ENCODE results near the gene CHRNB1. TPM values are rescaled to one million over a fixed set of nuclear protein-coding genes. Genes with fewer than 3 reads are reported as not detected.

CHRNB1 gene
- total and polyA plus RNA-seq, 12 donors = 18.7 to 56.3 (median 36.9) TPM

DNA sequence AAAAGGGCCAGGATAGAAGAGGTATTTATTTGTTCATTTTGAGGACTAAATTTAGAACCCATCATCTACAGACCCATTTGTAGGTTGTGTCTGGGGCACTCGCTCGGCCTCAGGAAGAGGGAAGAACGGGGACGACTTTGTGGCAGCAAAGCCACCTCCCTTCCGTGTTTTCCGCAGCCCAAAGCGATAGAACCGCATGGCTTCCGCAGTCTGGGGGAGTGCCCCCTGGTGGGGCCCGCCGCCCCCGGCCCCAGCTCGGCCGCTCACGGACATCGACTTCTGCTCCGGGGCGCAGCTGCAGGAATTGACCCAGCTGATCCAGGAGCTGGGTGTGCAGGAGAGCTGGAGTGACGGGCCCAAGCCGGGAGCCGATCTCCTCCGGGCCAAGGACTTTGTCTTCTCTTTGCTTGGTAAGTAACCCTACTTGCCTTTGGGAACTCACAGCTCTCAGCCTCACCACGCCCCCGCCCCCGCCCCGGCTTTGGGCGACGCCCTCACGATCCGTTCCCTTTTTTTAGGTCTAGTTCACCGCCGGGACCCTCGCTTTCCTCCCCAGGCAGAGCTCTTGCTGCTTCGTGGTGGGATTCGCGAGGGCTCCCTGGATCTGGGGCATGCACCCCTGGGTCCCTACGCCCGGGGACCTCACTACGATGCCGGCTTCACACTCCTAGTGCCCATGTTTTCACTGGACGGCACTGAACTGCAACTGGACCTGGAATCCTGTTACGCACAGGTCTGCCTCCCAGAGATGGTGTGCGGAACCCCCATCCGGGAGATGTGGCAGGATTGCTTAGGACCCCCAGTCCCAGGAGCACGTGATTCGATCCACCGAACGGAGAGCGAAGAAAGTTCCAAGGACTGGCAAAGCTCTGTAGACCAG is 8.9 kb upstream of the CHRNB1 start:
- Histone ChIP-seq H3K4me1 (replicated peaks in 1 of 2) (peaks cover 44 to 47% of the 10 kb centered on the region in 2 donors), H3K36me3 (replicated peaks in 1 of 2) (no peaks in the 10 kb centered on the region), H3K27me3 (no peaks in the 10 kb centered on the region), H3K4me3 (peak overlapping the region in 3 of 4 donors; percentile 17 to 62 (median 40)), H3K27ac (peak overlapping the region; percentile 78 to 94 (median 90)), H3K9me3 (replicated peaks in 1 of 3) (no peaks in the 10 kb centered on the region)
- TF ChIP-seq, protein P1, sequence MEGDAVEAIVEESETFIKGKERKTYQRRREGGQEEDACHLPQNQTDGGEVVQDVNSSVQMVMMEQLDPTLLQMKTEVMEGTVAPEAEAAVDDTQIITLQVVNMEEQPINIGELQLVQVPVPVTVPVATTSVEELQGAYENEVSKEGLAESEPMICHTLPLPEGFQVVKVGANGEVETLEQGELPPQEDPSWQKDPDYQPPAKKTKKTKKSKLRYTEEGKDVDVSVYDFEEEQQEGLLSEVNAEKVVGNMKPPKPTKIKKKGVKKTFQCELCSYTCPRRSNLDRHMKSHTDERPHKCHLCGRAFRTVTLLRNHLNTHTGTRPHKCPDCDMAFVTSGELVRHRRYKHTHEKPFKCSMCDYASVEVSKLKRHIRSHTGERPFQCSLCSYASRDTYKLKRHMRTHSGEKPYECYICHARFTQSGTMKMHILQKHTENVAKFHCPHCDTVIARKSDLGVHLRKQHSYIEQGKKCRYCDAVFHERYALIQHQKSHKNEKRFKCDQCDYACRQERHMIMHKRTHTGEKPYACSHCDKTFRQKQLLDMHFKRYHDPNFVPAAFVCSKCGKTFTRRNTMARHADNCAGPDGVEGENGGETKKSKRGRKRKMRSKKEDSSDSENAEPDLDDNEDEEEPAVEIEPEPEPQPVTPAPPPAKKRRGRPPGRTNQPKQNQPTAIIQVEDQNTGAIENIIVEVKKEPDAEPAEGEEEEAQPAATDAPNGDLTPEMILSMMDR (IDR thresholded peaks at IDR 0.05) = peak in 1 of 6 experiments; percentile 19
- TF ChIP-seq POLR2A (IDR thresholded peaks at IDR 0.05) = peak in 1 of 2 donors; percentile 53
- peak; percentile 57 to 77 (median 73) for DNase-seq
- intact Hi-C loops (cut with DNase I) = loop anchor here (2.0 to 5.0 kb wide), 3 partner anchors 41 to 126 kb away; partner anchors contain the start of genes SENP3 (in 1 of the 2) and ZBTB4 (in 1 of the 2)
- WGBS, 4 donors = 3 to 7% (median 7%) methylated on average over 17 to 49 of the region's 49 CpGs

DNA sequence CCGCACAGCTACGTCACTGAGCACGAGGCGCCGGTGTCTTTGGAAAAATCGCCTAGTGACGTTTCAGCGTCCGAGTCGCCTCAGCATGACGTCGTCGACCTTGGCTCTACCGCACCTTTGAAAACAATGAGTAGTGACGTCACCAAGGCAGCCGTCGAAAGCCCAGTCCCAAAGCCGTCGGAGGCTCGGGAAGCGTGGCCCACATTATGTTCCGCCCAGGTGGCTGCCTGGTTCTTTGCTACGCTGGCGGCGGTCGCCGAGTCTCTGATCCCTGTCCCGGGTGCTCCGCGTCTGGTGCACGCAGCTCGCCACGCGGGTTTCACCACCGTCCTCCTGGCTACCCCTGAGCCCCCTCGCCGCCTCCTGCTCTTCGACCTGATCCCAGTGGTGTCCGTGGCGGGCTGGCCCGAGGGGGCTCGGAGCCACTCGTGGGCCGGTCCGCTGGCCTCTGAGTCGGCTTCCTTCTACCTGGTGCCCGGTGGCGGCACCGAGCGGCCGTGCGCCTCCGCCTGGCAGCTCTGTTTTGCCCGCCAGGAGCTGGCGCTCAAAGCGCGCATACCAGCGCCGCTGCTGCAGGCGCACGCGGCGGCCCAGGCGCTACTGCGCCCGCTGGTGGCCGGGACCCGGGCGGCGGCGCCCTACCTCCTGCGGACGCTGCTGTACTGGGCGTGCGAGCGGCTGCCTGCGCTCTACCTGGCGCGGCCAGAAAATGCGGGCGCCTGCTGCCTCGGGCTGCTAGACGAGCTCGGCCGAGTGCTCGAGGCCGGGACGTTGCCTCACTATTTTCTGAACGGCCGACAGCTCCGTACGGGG is 8.1 kb upstream of the CHRNB1 start:
- H3K36me3 ChIP-seq (replicated peaks in 1 of 2) = no peaks in the 10 kb centered on the region
- peak overlapping the region in 2 of 4 donors; percentile 30 to 62 for H3K4me3 ChIP-seq
- peak; percentile 83 to 91 (median 86) for DNase-seq
- no peaks in the 10 kb centered on the region for H3K9me3 ChIP-seq (replicated peaks in 1 of 3)
- H3K27ac ChIP-seq = peak overlapping the region; percentile 78 to 94 (median 90)
- 0 to 6% (median 2%) methylated on average over 20 to 92 of the region's 92 CpGs for WGBS, 4 donors
- H3K4me1 ChIP-seq (replicated peaks in 1 of 2) = peaks cover 50 to 52% of the 10 kb centered on the region in 2 donors
- no peaks in the 10 kb centered on the region for H3K27me3 ChIP-seq
- intact Hi-C loops (cut with DNase I) = loop anchor here (5.0 kb wide), 2 partner anchors 41 to 126 kb away; partner anchors contain the start of genes SENP3 (in 1 of the 2) and ZBTB4 (in 1 of the 2)
- TF ChIP-seq, protein P1 (IDR thresholded peaks at IDR 0.05) = peak; percentile 22 to 94 (median 72)
- TF ChIP-seq POLR2A (IDR thresholded peaks at IDR 0.05) = peak; percentile 52 to 86

DNA sequence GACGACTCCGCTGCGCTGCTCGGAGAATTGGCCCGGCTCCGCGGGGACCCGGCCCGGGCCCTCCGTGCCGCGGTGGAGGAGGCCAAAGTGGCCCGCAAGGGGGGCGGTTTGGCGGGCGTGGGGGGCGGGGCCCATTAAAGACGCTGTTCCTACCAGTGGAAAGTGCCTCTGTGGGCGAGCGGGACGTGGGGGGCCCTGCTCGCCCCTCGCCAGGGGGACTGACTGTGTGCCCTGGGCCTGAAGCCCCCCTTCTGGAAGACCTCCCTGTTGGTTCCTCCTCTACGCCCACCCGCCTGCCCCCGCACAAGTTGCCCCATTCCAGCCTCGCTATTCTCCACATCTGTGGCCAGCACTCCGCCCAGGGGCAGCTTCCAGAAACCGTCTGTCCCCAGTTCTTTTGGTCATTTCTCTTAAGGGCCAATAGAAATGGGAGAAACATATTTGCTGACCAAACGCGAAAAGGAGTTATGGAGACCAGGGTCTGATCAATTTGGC is 7.4 kb upstream of the CHRNB1 start:
- WGBS, 4 donors = 18 to 49% (median 27%) methylated on average over 10 to 31 of the region's 31 CpGs
- no peaks in the 10 kb centered on the region for H3K27me3 ChIP-seq
- no peaks in the 10 kb centered on the region for H3K9me3 ChIP-seq (replicated peaks in 1 of 3)
- peaks cover 50 to 52% of the 10 kb centered on the region in 2 donors for H3K4me1 ChIP-seq (replicated peaks in 1 of 2)
- intact Hi-C loops (cut with DNase I) = loop anchor here (5.0 kb wide), 2 partner anchors 40 to 125 kb away; partner anchors contain the start of genes SENP3 (in 1 of the 2) and ZBTB4 (in 1 of the 2)
- DNase-seq = peak in 2 of 7 donors; percentile 53 to 58
- H3K4me3 ChIP-seq = peak overlapping the region in 2 of 4 donors; percentile 30 to 62
- no peaks in the 10 kb centered on the region for H3K36me3 ChIP-seq (replicated peaks in 1 of 2)
- H3K27ac ChIP-seq = peak overlapping the region; percentile 78 to 94 (median 90)
- TF ChIP-seq, protein P1 (IDR thresholded peaks at IDR 0.05) = no peak
- no peak for TF ChIP-seq POLR2A (IDR thresholded peaks at IDR 0.05)

Measured in adrenal gland (tissue), 12 donors.